GM19328 (cell line): ENCODE results near the gene RNF157.

ENCODE experiments used
- ATAC-seq: cut with Tn5 transposase; IDR thresholded peaks from one replicate; pipeline ENCODE4 v1.9.1; 2021; ENCODE audit warnings: mild to moderate bottlenecking, moderate library complexity; ENCODE audit not compliant: unreplicated experiment

The RNF157 gene

GRCh38 chr17:76145231-76146052 lies 94.9 kb downstream of the RNF157 start:
- ATAC-seq, result no peak

- ATAC-seq, result no peak
Measured at GRCh38 chr17:76142585-76143041, 97.7 kb downstream of the RNF157 start.

GRCh38 chr17:76142039-76142584 lies 98.2 kb downstream of the RNF157 start:
- ATAC-seq, result no peak

GRCh38 chr17:76141212-76142038 lies 98.9 kb downstream of the RNF157 start, which contains the start of gene FOXJ1:
TSS of gene FOXJ1 (minus strand) at chr17:76141245. CDS start at chr17:76140395, 850 bp downstream.
- ATAC-seq, result peak; percentile 59

GRCh38 chr17:76140661-76141211 lies 99.6 kb downstream of the RNF157 start:
- ATAC-seq, result no peak

GRCh38 chr17:76139801-76140660 lies 100.3 kb downstream of the RNF157 start:
- ATAC-seq, result no peak

GRCh38 chr17:76138896-76139752 lies 101.2 kb downstream of the RNF157 start:
- no peak for ATAC-seq

- no peak for ATAC-seq
Measured at GRCh38 chr17:76138234-76138895, 101.9 kb downstream of the RNF157 start.

GRCh38 chr17:76137351-76138233 lies 102.7 kb downstream of the RNF157 start:
- no peak for ATAC-seq

GRCh38 chr17:76137001-76137350 lies 103.3 kb downstream of the RNF157 start:
- no peak for ATAC-seq

GRCh38 chr17:76136276-76137000 lies 103.9 kb downstream of the RNF157 start:
- no peak for ATAC-seq

- ATAC-seq, result no peak
Measured at GRCh38 chr17:76135810-76136188, 104.5 kb downstream of the RNF157 start.

- ATAC-seq, result no peak
Measured at GRCh38 chr17:76134911-76135809, 105.1 kb downstream of the RNF157 start.

- no peak for ATAC-seq
Measured at GRCh38 chr17:76132574-76133338, 107.5 kb downstream of the RNF157 start.
